GM19468 (cell line): ENCODE data around the gene ARHGDIB.

ENCODE experiments used
- ATAC-seq: cut with Tn5 transposase; IDR thresholded peaks from one replicate; pipeline ENCODE4 v1.9.1; 2021; ENCODE audit warnings: mild to moderate bottlenecking, moderate library complexity, moderate number of reproducible peaks; ENCODE audit not compliant: unreplicated experiment; ENCODE audit errors: extremely low read depth

Gene ARHGDIB

GRCh38 chr12:14936224-14936861, 25.1 kb downstream of the ARHGDIB start:
- ATAC-seq = no peak

GRCh38 chr12:14935031-14935430, 26.4 kb downstream of the ARHGDIB start:
- no peak for ATAC-seq

DNA sequence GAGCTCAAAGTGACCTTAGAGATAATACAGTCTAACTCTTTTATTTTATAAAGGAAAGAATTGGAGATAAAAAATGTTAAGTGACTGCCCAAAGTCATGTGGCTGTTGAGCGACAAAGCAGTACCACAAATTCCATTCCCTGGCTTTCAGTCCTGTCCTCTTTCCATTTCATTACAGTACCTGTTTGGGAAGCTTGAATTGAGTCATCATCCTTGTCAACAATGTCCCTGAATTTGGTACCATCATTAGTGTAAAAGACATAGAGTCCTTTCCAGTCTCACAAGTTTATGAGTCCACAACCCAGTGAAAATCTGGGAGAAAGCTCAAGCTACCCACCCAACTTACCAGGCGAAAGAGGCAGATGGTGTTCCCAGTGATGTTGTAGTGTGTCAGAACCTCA, 26.9 kb downstream of the ARHGDIB start:
- no peak for ATAC-seq

DNA sequence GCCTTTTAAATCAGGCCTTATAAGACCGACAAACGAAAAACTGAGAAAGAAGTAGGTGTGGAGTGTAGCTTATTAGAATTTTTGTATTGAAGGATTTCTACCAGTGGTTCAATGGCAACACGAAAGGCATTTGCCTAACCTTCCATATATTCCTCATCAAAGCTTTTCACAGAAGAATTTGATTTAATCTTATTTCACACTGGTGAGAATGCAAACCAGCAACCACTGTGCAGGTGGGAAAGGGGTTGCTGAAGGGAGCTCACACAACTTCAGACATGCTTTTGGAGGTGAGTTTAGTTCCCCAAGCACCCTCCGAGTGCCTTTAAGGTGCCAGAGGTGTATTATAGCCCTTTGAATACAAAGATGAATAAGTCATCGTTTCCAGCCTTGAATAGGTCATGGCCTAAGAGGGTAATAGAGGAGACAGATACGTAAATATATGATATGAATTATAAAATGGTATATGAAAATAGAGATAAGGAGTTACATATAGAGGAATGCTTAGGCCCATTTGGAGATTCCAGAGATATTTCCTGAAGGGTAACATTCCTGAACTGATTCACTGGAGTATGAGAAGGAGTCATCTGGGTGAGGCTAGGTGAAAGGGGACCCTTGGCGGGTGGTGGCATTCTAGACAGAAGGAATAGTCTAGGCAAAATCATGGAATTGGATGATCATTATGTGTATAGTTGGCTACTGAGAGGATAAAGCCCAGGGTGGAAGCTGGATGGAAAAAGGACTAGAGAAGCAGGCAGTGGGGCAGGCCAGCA, 29.4 kb downstream of the ARHGDIB start:
- ATAC-seq = no peak

DNA sequence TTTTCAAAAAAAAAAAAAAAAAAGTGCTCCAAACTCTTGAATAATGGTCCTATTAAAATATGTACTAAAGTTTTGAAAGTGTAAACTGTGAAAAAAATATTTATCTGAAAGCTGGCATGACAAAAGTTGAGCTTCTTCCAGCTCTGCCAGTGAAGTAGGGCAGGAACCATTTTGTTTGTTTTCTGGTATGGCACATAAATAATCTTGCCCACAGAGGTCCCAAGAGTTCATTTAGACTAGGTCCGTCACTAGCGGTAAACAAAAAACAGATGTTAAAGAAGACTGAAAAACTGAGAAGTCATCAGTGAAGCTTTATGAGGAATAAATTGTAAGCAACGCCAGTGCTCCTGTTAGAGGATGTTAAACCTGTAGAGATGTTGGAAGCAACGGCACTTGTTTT, 30.0 kb downstream of the ARHGDIB start:
- ATAC-seq = no peak

- no peak for ATAC-seq
These were observed 31.1 kb downstream of the ARHGDIB start for GRCh38 chr12:14930299-14930698.

- ATAC-seq = no peak
These were observed 32.5 kb downstream of the ARHGDIB start for GRCh38 chr12:14928931-14929330.

DNA sequence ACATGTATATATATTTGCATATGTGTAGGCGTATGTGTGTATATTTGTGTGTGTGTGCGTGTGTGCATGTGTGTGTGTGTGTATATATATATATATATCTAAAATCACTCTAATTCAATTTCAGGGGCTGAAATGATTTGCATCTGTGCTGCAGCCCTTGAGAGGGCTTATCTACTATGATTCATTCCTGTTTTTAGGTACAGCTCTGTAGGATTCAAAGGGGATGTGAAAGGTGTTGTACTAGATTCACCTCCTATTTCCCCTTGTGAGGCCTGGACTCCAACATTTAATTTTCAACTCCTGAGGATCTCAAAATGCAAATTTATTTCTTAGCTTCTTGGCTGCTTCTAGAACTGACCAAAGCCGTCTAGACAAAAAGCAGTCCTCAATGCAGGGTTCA, 34.1 kb downstream of the ARHGDIB start:
- ATAC-seq = no peak

GRCh38 chr12:14924541-14924940, 36.9 kb downstream of the ARHGDIB start:
- no peak for ATAC-seq

DNA sequence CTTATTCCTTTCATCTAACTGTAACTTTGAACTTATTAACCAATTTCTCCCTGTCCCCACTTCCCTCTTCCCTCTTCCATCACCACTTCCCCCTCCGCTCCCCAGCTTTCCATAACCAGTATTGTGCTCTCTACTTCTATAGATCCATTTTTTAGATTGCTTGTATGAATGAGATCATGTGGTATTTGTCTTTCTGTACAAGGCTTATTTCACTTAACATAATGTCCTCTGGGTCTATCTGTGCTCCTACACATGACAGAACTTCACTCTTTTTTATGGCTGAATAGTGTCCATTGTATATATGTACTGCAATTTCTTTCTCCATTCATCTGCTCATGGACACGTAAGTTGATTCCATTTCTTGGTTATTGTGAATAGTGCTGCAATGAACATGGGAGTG, 37.5 kb downstream of the ARHGDIB start:
- no peak for ATAC-seq

GRCh38 chr12:14921218-14921617, 40.2 kb downstream of the ARHGDIB start:
- ATAC-seq = no peak

GRCh38 chr12:14920475-14921126, 40.8 kb downstream of the ARHGDIB start:
- no peak for ATAC-seq

GRCh38 chr12:14919455-14919854, 41.9 kb downstream of the ARHGDIB start:
- ATAC-seq = no peak

DNA sequence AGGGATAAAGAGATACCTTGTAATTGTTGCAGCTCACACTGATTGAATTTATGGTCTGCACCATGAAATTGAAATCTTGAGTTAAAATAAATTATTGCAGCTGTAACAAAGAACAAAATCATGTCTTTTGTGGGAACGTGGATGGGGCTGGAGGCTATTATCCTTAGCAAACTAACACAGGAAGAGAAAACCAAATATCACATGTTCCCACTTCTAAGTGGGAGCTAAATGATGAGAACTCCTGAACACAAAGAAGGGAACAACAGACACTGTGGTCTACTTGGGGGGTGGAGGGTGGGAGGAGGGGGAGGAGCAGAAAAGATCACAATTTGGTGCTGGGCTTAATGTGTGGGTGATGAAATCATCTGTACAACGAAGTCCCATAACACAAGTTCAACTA, 45.7 kb downstream of the ARHGDIB start:
- no peak for ATAC-seq

DNA sequence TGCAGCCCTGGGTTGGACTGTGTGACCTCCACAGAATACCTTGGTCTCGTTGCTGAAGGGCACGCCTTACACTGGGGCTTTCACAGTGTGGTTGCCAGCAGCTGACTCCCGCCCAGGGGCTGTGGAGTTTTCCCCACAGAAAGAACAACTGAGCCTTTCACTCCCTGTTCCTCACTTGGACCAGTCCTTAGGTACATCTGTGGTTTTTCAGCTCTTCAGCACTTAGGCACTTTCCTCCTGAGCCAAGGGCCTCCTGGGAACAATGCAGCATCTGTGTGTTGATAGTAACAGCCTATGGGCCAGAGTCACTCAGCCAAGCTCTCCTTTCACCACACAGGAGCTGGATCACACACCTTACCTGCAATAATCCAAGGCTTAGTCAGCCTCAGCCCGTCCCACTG, 48.0 kb downstream of the ARHGDIB start:
- ATAC-seq = no peak

DNA sequence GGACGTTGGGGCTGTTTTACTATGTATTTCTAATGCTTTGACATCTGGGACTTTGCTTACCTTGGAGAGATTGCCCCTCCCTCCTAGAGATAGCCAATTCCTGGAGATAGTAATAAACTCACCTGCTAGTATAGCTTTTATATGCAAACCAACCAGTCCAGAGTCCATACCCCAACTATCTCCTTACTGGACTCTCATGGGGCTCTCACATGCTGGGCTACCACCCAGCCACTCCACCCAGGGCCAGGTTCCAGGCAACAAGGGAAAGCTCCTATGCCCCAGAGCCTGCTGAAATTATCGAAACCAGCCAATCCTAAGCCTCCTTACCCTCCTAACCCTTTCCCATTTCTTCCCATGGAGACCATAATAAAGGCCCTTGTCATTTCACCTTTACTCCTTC, 50.3 kb downstream of the ARHGDIB start:
- ATAC-seq = no peak

GRCh38 chr12:14910090-14910915, 51.1 kb downstream of the ARHGDIB start:
- no peak for ATAC-seq

DNA sequence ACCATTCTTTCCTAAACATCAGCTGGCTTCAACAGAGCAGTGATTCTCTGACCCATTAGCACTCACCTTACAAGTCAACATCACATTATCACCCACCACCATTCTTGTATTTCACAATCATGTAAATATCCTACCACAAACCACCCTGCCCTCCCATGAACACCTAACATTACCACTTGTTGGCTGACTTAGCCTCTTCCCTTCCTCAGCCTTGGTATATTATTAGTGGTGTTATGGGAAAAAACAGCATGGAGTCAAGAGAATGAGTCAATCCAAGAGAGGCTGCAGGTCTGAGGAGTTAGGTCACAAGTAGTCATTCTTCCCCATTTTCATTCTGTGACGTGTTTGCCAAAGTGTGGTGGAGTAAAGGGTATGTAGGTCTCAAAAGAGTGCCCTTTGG, 53.4 kb downstream of the ARHGDIB start:
- ATAC-seq = no peak

DNA sequence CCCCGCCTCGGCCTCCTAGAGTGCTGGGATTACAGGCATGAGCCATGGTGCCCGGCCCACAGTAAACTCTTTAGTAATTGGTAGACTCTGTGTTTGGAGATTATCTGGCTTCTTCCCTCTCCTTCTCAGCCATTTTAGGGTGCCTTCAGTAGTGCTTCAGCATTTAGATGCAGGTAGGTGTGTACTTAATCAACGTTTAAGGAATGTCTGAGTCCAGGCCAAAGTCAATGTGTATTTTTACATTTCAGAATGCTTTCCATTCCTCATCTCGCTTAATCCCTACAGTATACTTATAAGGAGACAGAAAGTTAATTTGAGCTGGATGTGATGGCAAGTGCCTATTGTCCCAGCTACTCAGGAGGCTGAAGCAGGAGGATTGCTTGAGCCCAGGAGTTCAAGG, 55.3 kb downstream of the ARHGDIB start:
- no peak for ATAC-seq

- ATAC-seq = no peak
These were observed 56.0 kb downstream of the ARHGDIB start for GRCh38 chr12:14905269-14906004.
